ENCODE results near the gene SCP2D1. TPM values are rescaled to one million over a fixed set of nuclear protein-coding genes. Genes with fewer than 3 reads are reported as not detected.
A peak's percentile ranks its signal among the peaks of the same experiment; 100 is the strongest.

The SCP2D1 gene
- total and polyA plus RNA-seq, 2 donors (not counting 1 experiment from before 2014, with no cell fraction given) = not detected

- no peaks in the 10 kb centered on the region for H3K79me2 ChIP-seq (ENCODE audit: control insufficient read depth, insufficient read depth, low read length)
- no peak overlapping the region for H3K9ac ChIP-seq (ENCODE audit: insufficient read depth, low read length)
- no peak overlapping the region for H3K4me3 ChIP-seq (replicated peaks in 1 of 4; ENCODE audit: control extremely low read depth in 1 of 4, insufficient read depth in 1 of 4, low read depth in 3 of 4, low read length in 4 of 4)
- DNase-seq (ENCODE audit: low read depth in 2 of 2) = no peak
- TF ChIP-seq, protein P1, sequence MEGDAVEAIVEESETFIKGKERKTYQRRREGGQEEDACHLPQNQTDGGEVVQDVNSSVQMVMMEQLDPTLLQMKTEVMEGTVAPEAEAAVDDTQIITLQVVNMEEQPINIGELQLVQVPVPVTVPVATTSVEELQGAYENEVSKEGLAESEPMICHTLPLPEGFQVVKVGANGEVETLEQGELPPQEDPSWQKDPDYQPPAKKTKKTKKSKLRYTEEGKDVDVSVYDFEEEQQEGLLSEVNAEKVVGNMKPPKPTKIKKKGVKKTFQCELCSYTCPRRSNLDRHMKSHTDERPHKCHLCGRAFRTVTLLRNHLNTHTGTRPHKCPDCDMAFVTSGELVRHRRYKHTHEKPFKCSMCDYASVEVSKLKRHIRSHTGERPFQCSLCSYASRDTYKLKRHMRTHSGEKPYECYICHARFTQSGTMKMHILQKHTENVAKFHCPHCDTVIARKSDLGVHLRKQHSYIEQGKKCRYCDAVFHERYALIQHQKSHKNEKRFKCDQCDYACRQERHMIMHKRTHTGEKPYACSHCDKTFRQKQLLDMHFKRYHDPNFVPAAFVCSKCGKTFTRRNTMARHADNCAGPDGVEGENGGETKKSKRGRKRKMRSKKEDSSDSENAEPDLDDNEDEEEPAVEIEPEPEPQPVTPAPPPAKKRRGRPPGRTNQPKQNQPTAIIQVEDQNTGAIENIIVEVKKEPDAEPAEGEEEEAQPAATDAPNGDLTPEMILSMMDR (conservative IDR thresholded peaks at IDR 0.05 in 1 of 2, IDR thresholded peaks at IDR 0.05 in 1 of 2; ENCODE audit: low read depth in 1 of 2, low read length in 2 of 2) = no peak
- no peak for TF ChIP-seq EZH2 (IDR thresholded peaks at IDR 0.05; ENCODE audit: low read length, missing control alignments)
- H3K36me3 ChIP-seq (ENCODE audit: control insufficient read depth, insufficient read depth, low read length) = no peaks in the 10 kb centered on the region
- H3K4me2 ChIP-seq (ENCODE audit: extremely low read depth, insufficient read depth, low read length) = no peak overlapping the region
- H3K4me1 ChIP-seq (ENCODE audit: control insufficient read depth, extremely low read depth, insufficient read depth, low read length) = no peaks in the 10 kb centered on the region
- H3K27ac ChIP-seq (ENCODE audit: insufficient read depth, low read length) = no peak overlapping the region
- no peaks in the 10 kb centered on the region for H3K27me3 ChIP-seq (ENCODE audit: control insufficient read depth, insufficient read depth, low read length)
- H3K9me3 ChIP-seq (ENCODE audit: control insufficient read depth, insufficient read depth, low read depth, low read length) = no peaks in the 10 kb centered on the region
- no peak overlapping the region for H2AFZ ChIP-seq (ENCODE audit: low read length)
- no peaks in the 10 kb centered on the region for H4K20me1 ChIP-seq (ENCODE audit: control insufficient read depth, extremely low read depth, insufficient read depth, low read length)
Observed at GRCh38 chr20:18788021-18788420, 25.6 kb upstream of the SCP2D1 start.

- H3K4me2 ChIP-seq (ENCODE audit: extremely low read depth, insufficient read depth, low read length) = no peak overlapping the region
- H3K4me3 ChIP-seq (replicated peaks in 1 of 4; ENCODE audit: control extremely low read depth in 1 of 4, insufficient read depth in 1 of 4, low read depth in 3 of 4, low read length in 4 of 4) = no peak overlapping the region
- H3K79me2 ChIP-seq (ENCODE audit: control insufficient read depth, insufficient read depth, low read length) = no peaks in the 10 kb centered on the region
- H3K9ac ChIP-seq (ENCODE audit: insufficient read depth, low read length) = no peak overlapping the region
- H3K9me3 ChIP-seq (ENCODE audit: control insufficient read depth, insufficient read depth, low read depth, low read length) = no peaks in the 10 kb centered on the region
- H2AFZ ChIP-seq (ENCODE audit: low read length) = no peak overlapping the region
- H4K20me1 ChIP-seq (ENCODE audit: control insufficient read depth, extremely low read depth, insufficient read depth, low read length) = no peaks in the 10 kb centered on the region
- DNase-seq (ENCODE audit: low read depth in 2 of 2) = no peak
- H3K27me3 ChIP-seq (ENCODE audit: control insufficient read depth, insufficient read depth, low read length) = no peaks in the 10 kb centered on the region
- no peak for TF ChIP-seq EZH2 (IDR thresholded peaks at IDR 0.05; ENCODE audit: low read length, missing control alignments)
- TF ChIP-seq, protein P1 (conservative IDR thresholded peaks at IDR 0.05 in 1 of 2, IDR thresholded peaks at IDR 0.05 in 1 of 2; ENCODE audit: low read depth in 1 of 2, low read length in 2 of 2) = no peak
- no peaks in the 10 kb centered on the region for H3K36me3 ChIP-seq (ENCODE audit: control insufficient read depth, insufficient read depth, low read length)
- H3K27ac ChIP-seq (ENCODE audit: insufficient read depth, low read length) = no peak overlapping the region
- H3K4me1 ChIP-seq (ENCODE audit: control insufficient read depth, extremely low read depth, insufficient read depth, low read length) = peaks cover 3% of the 10 kb centered on the region
Observed at GRCh38 chr20:18790787-18791186, 22.8 kb upstream of the SCP2D1 start.

GRCh38 chr20:18793625-18794427, 19.8 kb upstream of the SCP2D1 start:
- H4K20me1 ChIP-seq (ENCODE audit: control insufficient read depth, extremely low read depth, insufficient read depth, low read length) = no peaks in the 10 kb centered on the region
- H3K27me3 ChIP-seq (ENCODE audit: control insufficient read depth, insufficient read depth, low read length) = no peaks in the 10 kb centered on the region
- peak overlapping the region; percentile 76 for H2AFZ ChIP-seq (ENCODE audit: low read length)
- H3K4me1 ChIP-seq (ENCODE audit: control insufficient read depth, extremely low read depth, insufficient read depth, low read length) = peaks cover 3% of the 10 kb centered on the region
- H3K79me2 ChIP-seq (ENCODE audit: control insufficient read depth, insufficient read depth, low read length) = no peaks in the 10 kb centered on the region
- peak overlapping the region; percentile 86 for H3K27ac ChIP-seq (ENCODE audit: insufficient read depth, low read length)
- H3K9ac ChIP-seq (ENCODE audit: insufficient read depth, low read length) = peak overlapping the region; percentile 76
- H3K4me2 ChIP-seq (ENCODE audit: extremely low read depth, insufficient read depth, low read length) = peak overlapping the region; percentile 95
- peak overlapping the region; percentile 71 to 92 (median 79) for H3K4me3 ChIP-seq (replicated peaks in 1 of 4; ENCODE audit: control extremely low read depth in 1 of 4, insufficient read depth in 1 of 4, low read depth in 3 of 4, low read length in 4 of 4)
- no peaks in the 10 kb centered on the region for H3K9me3 ChIP-seq (ENCODE audit: control insufficient read depth, insufficient read depth, low read depth, low read length)
- peak; percentile 86 to 92 for DNase-seq (ENCODE audit: low read depth in 2 of 2)
- no peaks in the 10 kb centered on the region for H3K36me3 ChIP-seq (ENCODE audit: control insufficient read depth, insufficient read depth, low read length)
- TF ChIP-seq EZH2 (IDR thresholded peaks at IDR 0.05; ENCODE audit: low read length, missing control alignments) = no peak
- TF ChIP-seq, protein P1 (conservative IDR thresholded peaks at IDR 0.05 in 1 of 2, IDR thresholded peaks at IDR 0.05 in 1 of 2; ENCODE audit: low read depth in 1 of 2, low read length in 2 of 2) = no peak

Data from fibroblast of lung (primary cell).